ENCODE results near the gene LRP3.
"Not testable (repeated sequence)": the region's sequence is repeated elsewhere in the genome, so short reads cannot be mapped to it uniquely, and the experiment has no call there.

The LRP3 gene

GRCh38 chr19:33202546-33203507 lies 8.7 kb downstream of the LRP3 start:
- no peak for DNase-seq (ENCODE audit: low read depth)

GRCh38 chr19:33203529-33203928 lies 9.4 kb downstream of the LRP3 start:
- no peak for DNase-seq (ENCODE audit: low read depth)

- no peak for DNase-seq (ENCODE audit: low read depth)
These were observed 10.2 kb downstream of the LRP3 start for GRCh38 chr19:33204136-33204973.

- no peak for DNase-seq (ENCODE audit: low read depth)
These were observed 11.0 kb downstream of the LRP3 start for GRCh38 chr19:33205110-33205509.

GRCh38 chr19:33205531-33206260 lies 11.6 kb downstream of the LRP3 start:
- no peak for DNase-seq (ENCODE audit: low read depth)

GRCh38 chr19:33206261-33207039 lies 12.3 kb downstream of the LRP3 start:
- no peak for DNase-seq (ENCODE audit: low read depth)

GRCh38 chr19:33207040-33207620 lies 13.0 kb downstream of the LRP3 start:
- no peak for DNase-seq (ENCODE audit: low read depth)

GRCh38 chr19:33207903-33208302 lies 13.8 kb downstream of the LRP3 start:
- no peak for DNase-seq (ENCODE audit: low read depth)

- peak; percentile 12 for DNase-seq (ENCODE audit: low read depth)
These were observed 14.3 kb downstream of the LRP3 start for GRCh38 chr19:33208371-33208895.

GRCh38 chr19:33208904-33209849 lies 15.0 kb downstream of the LRP3 start:
- no peak for DNase-seq (ENCODE audit: low read depth)

GRCh38 chr19:33209850-33210230 lies 15.7 kb downstream of the LRP3 start:
- not testable (repeated sequence) for DNase-seq (ENCODE audit: low read depth)

GRCh38 chr19:33210266-33210940 lies 16.3 kb downstream of the LRP3 start:
- no peak for DNase-seq (ENCODE audit: low read depth)

GRCh38 chr19:33211794-33212435 lies 17.8 kb downstream of the LRP3 start:
- DNase-seq (ENCODE audit: low read depth), result no peak

- no peak for DNase-seq (ENCODE audit: low read depth)
These were observed 18.5 kb downstream of the LRP3 start for GRCh38 chr19:33212436-33213172.

- DNase-seq (ENCODE audit: low read depth), result no peak
These were observed 20.5 kb downstream of the LRP3 start for GRCh38 chr19:33214596-33214995.

- DNase-seq (ENCODE audit: low read depth), result no peak
These were observed 21.5 kb downstream of the LRP3 start for GRCh38 chr19:33215438-33216197.

GRCh38 chr19:33216198-33216830 lies 22.2 kb downstream of the LRP3 start:
- DNase-seq (ENCODE audit: low read depth), result no peak
